ENCODE measurements around the gene POU1F1.

GRCh38 chr3:87307805-87308204 lies 31.4 kb upstream of the POU1F1 start:
- TF ChIP-seq CTCF (IDR thresholded peaks at IDR 0.05; ENCODE audit: low read depth, low read length) = peak; percentile 51
- TF ChIP-seq EZH2phosphoT487 (IDR thresholded peaks at IDR 0.05; ENCODE audit: low read depth) = no peak
